AG09309 (cell line): Measurements from ENCODE around the gene PCNX4.
"Not testable (repeated sequence)": the region's sequence is repeated elsewhere in the genome, so short reads cannot be mapped to it uniquely, and the experiment has no call there.

Source experiments
- DNase-seq: peaks from one replicate; pipeline ENCODE4 v3.0.0-alpha.2; 2010; ENCODE audit warnings: low read depth
- H3K4me3 ChIP-seq: 2 replicates; pipeline ENCODE4 v1.5.1; 2011; ENCODE audit warnings: mild to moderate bottlenecking, low read depth, low read length, moderate library complexity; ENCODE audit not compliant: control insufficient read depth
- TF ChIP-seq, protein P1 (sequence below): IDR thresholded peaks from 2 replicates; pipeline ENCODE4 v1.5.1; 2011; ENCODE audit warnings: mild to moderate bottlenecking, low read depth, low read length, inconsistent platforms; ENCODE audit not compliant: insufficient read depth, control insufficient read depth; ENCODE audit errors: missing control alignments

The PCNX4 gene

DNA sequence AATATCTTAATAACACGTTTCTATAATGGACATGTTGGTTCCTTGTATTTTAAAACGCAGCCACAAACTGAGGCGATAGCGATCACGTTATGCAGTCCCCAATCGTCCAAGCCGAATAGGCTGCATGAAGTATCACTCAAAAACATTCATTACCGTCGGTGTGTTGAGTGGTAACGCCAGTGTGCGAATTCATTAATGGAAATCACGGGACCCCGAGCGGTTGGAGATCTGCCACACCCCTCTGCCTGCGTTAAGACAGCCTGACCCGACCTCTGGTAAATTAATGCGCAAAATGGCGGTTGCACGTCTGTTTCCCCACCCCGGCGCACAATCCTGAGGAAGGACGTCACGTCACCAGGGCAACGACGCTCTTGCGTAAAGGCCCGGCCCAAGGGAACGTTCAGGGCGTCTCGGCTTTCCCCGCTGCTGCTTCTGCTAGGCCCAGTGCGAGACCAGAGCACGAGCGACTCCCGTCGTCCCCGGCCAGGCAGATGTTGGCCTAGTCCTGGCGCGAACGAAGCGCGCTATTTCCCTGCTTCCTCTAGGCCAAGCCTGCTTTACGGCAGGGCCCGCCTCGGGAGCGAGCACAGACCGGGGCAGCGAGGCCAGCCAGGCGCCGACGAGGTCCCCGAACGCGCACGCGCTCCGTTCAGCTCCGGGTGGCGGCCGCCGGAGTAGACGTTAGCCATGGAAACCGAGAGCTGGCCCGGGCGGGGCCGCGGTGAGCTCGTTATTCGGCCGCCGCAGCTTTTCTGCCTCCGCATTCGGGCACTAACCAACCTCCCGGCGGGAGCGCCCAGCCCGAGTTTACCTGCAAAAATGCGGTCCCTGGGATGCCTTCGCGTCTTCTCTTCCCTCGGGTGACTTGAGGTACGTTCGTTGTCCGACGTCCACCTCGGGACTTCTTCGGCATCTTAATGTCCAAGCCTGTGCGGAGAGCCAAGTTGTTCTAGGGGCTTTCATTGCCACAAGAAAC, at the start of gene PCNX4:
Gene PCNX4 (plus strand): TSS at position 374 of the 976 bp plus-strand sequence. CDS start 15,716 bp downstream, outside the sequence.
- TF ChIP-seq, protein P1, sequence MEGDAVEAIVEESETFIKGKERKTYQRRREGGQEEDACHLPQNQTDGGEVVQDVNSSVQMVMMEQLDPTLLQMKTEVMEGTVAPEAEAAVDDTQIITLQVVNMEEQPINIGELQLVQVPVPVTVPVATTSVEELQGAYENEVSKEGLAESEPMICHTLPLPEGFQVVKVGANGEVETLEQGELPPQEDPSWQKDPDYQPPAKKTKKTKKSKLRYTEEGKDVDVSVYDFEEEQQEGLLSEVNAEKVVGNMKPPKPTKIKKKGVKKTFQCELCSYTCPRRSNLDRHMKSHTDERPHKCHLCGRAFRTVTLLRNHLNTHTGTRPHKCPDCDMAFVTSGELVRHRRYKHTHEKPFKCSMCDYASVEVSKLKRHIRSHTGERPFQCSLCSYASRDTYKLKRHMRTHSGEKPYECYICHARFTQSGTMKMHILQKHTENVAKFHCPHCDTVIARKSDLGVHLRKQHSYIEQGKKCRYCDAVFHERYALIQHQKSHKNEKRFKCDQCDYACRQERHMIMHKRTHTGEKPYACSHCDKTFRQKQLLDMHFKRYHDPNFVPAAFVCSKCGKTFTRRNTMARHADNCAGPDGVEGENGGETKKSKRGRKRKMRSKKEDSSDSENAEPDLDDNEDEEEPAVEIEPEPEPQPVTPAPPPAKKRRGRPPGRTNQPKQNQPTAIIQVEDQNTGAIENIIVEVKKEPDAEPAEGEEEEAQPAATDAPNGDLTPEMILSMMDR = no peak
- peak; percentile 94 for DNase-seq
- peak within 1 kb of the TSS; percentile 92 for H3K4me3 ChIP-seq

DNA sequence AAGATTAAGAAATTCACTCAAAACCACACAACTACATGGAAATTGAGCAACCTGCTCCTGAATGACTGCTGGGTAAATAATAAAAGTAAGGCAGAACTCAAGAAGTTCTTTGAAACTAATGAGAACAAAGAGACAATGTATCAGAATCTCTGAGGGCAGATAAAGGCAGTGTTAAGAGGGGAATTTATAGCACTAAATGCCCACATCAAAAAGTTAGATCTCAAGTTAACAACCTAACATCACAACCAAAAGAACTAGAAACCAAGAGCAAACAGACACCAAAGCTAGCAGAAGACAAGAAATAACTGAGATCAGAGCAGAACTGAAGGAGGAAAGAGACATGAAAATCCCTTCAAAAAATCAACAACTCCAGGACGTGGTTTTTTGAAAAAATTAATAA, 43.7 kb upstream of the PCNX4 start:
- not testable (repeated sequence) for H3K4me3 ChIP-seq, DNase-seq

DNA sequence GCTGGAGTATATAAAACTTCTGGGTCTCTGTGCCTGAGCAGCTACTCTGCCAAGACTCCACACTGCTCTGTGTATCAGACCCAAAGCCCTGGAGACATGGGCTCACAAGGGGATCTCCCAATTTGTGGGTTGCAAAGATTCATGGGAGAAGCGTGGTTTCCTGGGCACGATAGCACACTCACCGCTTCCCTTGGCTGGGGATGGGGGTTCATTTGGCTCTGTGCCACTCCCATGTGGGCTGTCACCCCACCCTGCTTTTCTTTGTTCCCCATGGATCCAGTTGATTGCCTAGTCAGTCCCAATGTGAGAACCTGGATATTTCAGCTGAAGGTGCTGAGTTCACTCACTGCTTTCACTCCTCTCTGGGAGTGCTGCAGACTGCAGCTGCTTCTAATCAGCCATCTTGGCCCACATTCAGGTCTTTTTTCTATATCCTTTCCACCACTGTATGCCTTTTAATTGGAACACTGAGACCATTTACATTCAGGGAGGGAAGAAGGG, 40.0 kb upstream of the PCNX4 start:
- TF ChIP-seq, protein P1 = no peak
- DNase-seq = peak; percentile 10
- H3K4me3 ChIP-seq = no peak overlapping the region; the same call in 1 of the 2 replicates

DNA sequence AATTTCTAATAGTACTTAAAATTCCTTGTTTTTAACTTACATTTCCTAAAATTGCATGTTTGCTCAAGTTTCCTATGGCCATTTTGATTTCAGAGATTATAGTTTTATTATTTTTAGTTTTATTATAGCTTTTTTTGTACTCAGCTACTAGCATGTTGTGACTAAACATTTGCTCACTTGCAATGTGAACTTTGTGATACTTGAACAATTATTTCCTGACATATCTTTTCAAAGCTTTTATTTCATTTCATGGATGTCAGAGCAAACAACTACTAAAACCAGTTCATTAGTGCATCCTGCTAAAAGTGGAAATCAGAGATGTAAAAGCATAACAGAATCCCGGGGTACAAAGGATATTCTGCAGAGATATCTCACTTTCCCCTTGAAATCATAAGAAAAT, 33.6 kb upstream of the PCNX4 start:
- DNase-seq = no peak
- H3K4me3 ChIP-seq = no peak overlapping the region
- TF ChIP-seq, protein P1 = no peak

DNA sequence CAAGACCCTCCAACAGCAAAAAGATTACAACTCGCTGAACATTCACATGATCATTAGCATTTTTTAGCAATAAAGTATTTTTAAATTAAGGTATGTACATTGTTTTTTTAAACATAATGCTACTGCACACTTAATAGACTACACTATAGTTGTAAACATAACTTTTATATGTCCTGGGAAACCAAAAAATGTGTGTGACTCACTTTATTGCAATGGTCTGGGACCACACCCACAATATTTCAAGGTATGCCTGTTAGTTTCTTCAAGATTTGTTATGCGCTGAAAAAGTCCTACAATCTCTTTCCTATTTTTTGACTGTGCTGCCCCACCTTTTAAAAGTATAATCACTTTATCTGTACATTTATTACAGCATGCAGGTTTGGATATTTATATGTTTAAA, 30.4 kb upstream of the PCNX4 start:
- TF ChIP-seq, protein P1 = no peak
- no peak for DNase-seq
- H3K4me3 ChIP-seq = no peak overlapping the region

DNA sequence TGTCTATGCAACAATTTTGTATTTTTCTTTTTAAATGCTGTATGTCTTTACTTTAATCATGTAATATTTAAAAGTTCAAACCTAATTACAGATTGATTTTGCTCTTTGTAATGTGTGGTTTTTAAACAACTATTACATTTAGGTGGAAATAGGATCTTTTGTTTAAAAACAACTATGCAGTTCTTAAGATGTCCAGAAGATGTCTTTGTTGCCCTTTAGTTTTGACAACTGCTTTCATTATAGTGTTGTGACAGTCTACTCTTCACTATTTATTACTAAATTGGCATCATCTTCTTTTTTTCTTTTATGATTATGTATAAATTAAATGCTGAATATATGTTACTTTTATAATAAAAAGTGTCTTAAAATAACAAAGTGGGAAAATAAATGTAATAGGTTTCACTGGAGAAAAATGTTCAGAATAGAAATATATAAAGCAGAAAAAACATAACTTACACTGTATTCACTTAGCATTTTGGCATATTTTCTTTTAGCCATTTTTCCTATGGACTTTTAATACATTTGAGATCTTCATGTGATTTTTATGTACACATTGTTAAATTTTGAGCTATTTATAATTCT, 27.1 kb upstream of the PCNX4 start:
- no peak overlapping the region for H3K4me3 ChIP-seq
- DNase-seq = no peak
- TF ChIP-seq, protein P1 = peak; percentile 54

DNA sequence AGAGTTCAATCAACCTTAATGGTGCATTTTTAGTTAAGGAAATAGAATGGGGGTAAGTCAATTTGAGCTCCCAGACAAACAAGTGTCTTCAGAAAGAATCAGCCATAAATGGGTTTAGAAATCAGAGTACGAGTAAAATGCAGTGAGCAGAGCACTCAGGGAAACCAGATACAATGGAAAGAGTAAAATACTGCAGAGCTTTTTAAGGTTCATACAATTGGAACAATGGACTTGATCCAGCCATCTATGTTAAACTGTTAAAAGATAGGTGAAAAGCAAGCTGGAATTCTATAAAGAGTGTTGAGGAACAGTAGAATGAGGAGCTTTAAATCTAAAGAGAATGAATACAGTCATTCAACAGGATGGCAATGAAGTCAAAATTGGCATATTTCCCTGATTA, 23.8 kb upstream of the PCNX4 start:
- TF ChIP-seq, protein P1 = no peak

More for the DNA sequence above, 23.8 kb upstream of the PCNX4 start:
- no peak overlapping the region for H3K4me3 ChIP-seq
- no peak for DNase-seq
